GM18909 (cell line): ENCODE data around the gene STAT2.
"Not testable (repeated sequence)": the region's sequence is repeated elsewhere in the genome, so short reads cannot be mapped to it uniquely, and the experiment has no call there.

Experiments used
- ATAC-seq: cut with Tn5 transposase; IDR thresholded peaks from one replicate; pipeline ENCODE4 v1.9.1; 2021; ENCODE audit warnings: mild to moderate bottlenecking; ENCODE audit not compliant: unreplicated experiment, poor library complexity

The STAT2 gene

GRCh38 chr12:56359851-56360767 lies at the start of gene STAT2:
TSS of gene STAT2 (minus strand) at chr12:56360107. CDS start at chr12:56356571, 3,536 bp downstream.
- ATAC-seq, result peak; percentile 95

GRCh38 chr12:56408799-56409417 lies 49.0 kb upstream of the STAT2 start:
- ATAC-seq, result no peak

GRCh38 chr12:56404227-56404626 lies 44.3 kb upstream of the STAT2 start:
- ATAC-seq, result not testable (repeated sequence)

- not testable (repeated sequence) for ATAC-seq
Observed at GRCh38 chr12:56401612-56402011, 41.7 kb upstream of the STAT2 start.

GRCh38 chr12:56401125-56401524 lies 41.2 kb upstream of the STAT2 start:
- not testable (repeated sequence) for ATAC-seq

- ATAC-seq, result not testable (repeated sequence)
Observed at GRCh38 chr12:56399466-56399865, 39.6 kb upstream of the STAT2 start.

- ATAC-seq, result no peak
Observed at GRCh38 chr12:56398324-56398723, 38.4 kb upstream of the STAT2 start.

- ATAC-seq, result no peak
Observed at GRCh38 chr12:56392331-56392730, 32.4 kb upstream of the STAT2 start.

- ATAC-seq, result no peak
Observed at GRCh38 chr12:56391721-56392120, 31.8 kb upstream of the STAT2 start.

GRCh38 chr12:56389412-56389811 lies 29.5 kb upstream of the STAT2 start:
- ATAC-seq, result no peak

GRCh38 chr12:56387152-56387736 lies 27.3 kb upstream of the STAT2 start:
- no peak for ATAC-seq

- ATAC-seq, result no peak
Observed at GRCh38 chr12:56385873-56386272, 26.0 kb upstream of the STAT2 start.

- no peak for ATAC-seq
Observed at GRCh38 chr12:56382611-56383010, 22.7 kb upstream of the STAT2 start.

- no peak for ATAC-seq
Observed at GRCh38 chr12:56377989-56378316, 18.0 kb upstream of the STAT2 start.

GRCh38 chr12:56377310-56377988 lies 17.5 kb upstream of the STAT2 start:
- ATAC-seq, result no peak

GRCh38 chr12:56375598-56376434 lies 15.9 kb upstream of the STAT2 start:
- ATAC-seq, result peak; percentile 74

GRCh38 chr12:56374726-56375597 lies 15.1 kb upstream of the STAT2 start:
- ATAC-seq, result peak; percentile 34

- no peak for ATAC-seq
Observed at GRCh38 chr12:56373515-56373914, 13.6 kb upstream of the STAT2 start.

GRCh38 chr12:56366948-56367347 lies 7.0 kb upstream of the STAT2 start:
- no peak for ATAC-seq
